ENCODE measurements around the gene SLC4A2. TPM values are rescaled to one million over a fixed set of nuclear protein-coding genes. Genes with fewer than 3 reads are reported as not detected.

Gene SLC4A2
- total RNA-seq, 2 donors from 2014 or later = 265 to 284 TPM

- DNase-seq = no peak
- H3K36me3 Mint-ChIP-seq (ENCODE audit: low read depth) = peaks cover 16% of the 10 kb centered on the region
- peak overlapping the region; percentile 49 for H3K9ac ChIP-seq (ENCODE audit: extremely low read depth, low read length, poor library complexity, severe bottlenecking)
- peak overlapping the region; percentile 78 for H3K4me3 Mint-ChIP-seq
- peaks cover 1% of the 10 kb centered on the region for H3K27me3 Mint-ChIP-seq (ENCODE audit: insufficient read depth)
- peak overlapping the region; percentile 91 for H3K4me3 ChIP-seq (ENCODE audit: low read length)
- peaks cover 13% of the 10 kb centered on the region for H3K36me3 ChIP-seq (ENCODE audit: control insufficient read depth, insufficient read depth, low read length)
- H3K27ac Mint-ChIP-seq = peak overlapping the region; percentile 85
- 1 to 2% methylated on average over 39 to 70 of the region's 70 CpGs for WGBS, 2 experiments (ENCODE audit: insufficient coverage in 1 of 2, insufficient read length in 1 of 2)
- peaks cover 6% of the 10 kb centered on the region for H3K27me3 ChIP-seq (ENCODE audit: control insufficient read depth, insufficient read depth, low read length, poor library complexity, severe bottlenecking)
- no peaks in the 10 kb centered on the region for H3K9me3 ChIP-seq (ENCODE audit: control insufficient read depth, low read length)
- peak overlapping the region; percentile 32 for H3K27ac ChIP-seq (ENCODE audit: low read depth, low read length)
- H3K4me1 ChIP-seq (ENCODE audit: control insufficient read depth, insufficient read depth, low read length) = peaks cover 14% of the 10 kb centered on the region
- H3K9me3 Mint-ChIP-seq = no peaks in the 10 kb centered on the region
- peak; percentile 58 for TF ChIP-seq CTCF (conservative IDR thresholded peaks at IDR 0.05)
- peaks cover 38% of the 10 kb centered on the region for H3K4me1 Mint-ChIP-seq
These were observed 28.0 kb downstream of the SLC4A2 start for GRCh38 chr7:151087245-151088018.

- H3K27me3 ChIP-seq (ENCODE audit: control insufficient read depth, insufficient read depth, low read length, poor library complexity, severe bottlenecking) = peaks cover 6% of the 10 kb centered on the region
- no peak overlapping the region for H3K27ac Mint-ChIP-seq
These were observed 28.8 kb downstream of the SLC4A2 start for GRCh38 chr7:151088019-151088855.

More at GRCh38 chr7:151088019-151088855, 28.8 kb downstream of the SLC4A2 start:
- Mint-ChIP-seq H3K36me3 (ENCODE audit: low read depth) (peaks cover 18% of the 10 kb centered on the region), H3K27me3 (ENCODE audit: insufficient read depth) (peaks cover 1% of the 10 kb centered on the region), H3K4me3 (peak overlapping the region; percentile 78), H3K4me1 (peaks cover 34% of the 10 kb centered on the region), H3K9me3 (no peaks in the 10 kb centered on the region)
- H3K9me3 ChIP-seq (ENCODE audit: control insufficient read depth, low read length) = no peaks in the 10 kb centered on the region
- H3K27ac ChIP-seq (ENCODE audit: low read depth, low read length) = no peak overlapping the region
- no peak for DNase-seq
- H3K36me3 ChIP-seq (ENCODE audit: control insufficient read depth, insufficient read depth, low read length) = peaks cover 18% of the 10 kb centered on the region
- no peak for TF ChIP-seq CTCF (conservative IDR thresholded peaks at IDR 0.05)
- peak overlapping the region; percentile 49 for H3K9ac ChIP-seq (ENCODE audit: extremely low read depth, low read length, poor library complexity, severe bottlenecking)
- WGBS, 2 experiments (ENCODE audit: insufficient coverage in 1 of 2, insufficient read length in 1 of 2) = 33 to 41% methylated on average over 8 to 16 of the region's 16 CpGs
- H3K4me1 ChIP-seq (ENCODE audit: control insufficient read depth, insufficient read depth, low read length) = peaks cover 14% of the 10 kb centered on the region
- H3K4me3 ChIP-seq (ENCODE audit: low read length) = peak overlapping the region; percentile 91
